Activated T-cell treated with anti-CD3 and anti-CD28 coated beads, Interleukin-2, amount 50 U/mL, for 4 hours (primary cell): ENCODE data around the gene GRM8. TPM values are rescaled to one million over a fixed set of nuclear protein-coding genes. Genes with fewer than 3 reads are reported as not detected.

Experiments used
- ATAC-seq, 2 donors: fragments of 200-7000 bp; cut with Tn5 transposase; one replicate each; pipeline ENCODE4 v1.10.0; 2021
- DNase-seq: peaks from one replicate; pipeline ENCODE4 v3.0.0-alpha.2; 2020
- H3K27me3 Mint-ChIP-seq: one replicate; pipeline ENCODE4 v1.8.0; 2021; ENCODE audit warnings: low read depth, mixed read lengths
- H3K36me3 Mint-ChIP-seq: one replicate; pipeline ENCODE4 v1.8.0; 2022; ENCODE audit warnings: mixed read lengths; ENCODE audit not compliant: insufficient read depth
- H3K4me1 Mint-ChIP-seq: one replicate; pipeline ENCODE4 v1.8.0; 2021; ENCODE audit warnings: low read depth, mixed read lengths
- H3K4me3 Mint-ChIP-seq: one replicate; pipeline ENCODE4 v1.8.0; 2021; ENCODE audit warnings: mild to moderate bottlenecking, moderate library complexity, mixed read lengths
- H3K9me3 Mint-ChIP-seq: one replicate; pipeline ENCODE4 v1.8.0; 2021; ENCODE audit warnings: mixed read lengths
- total RNA-seq, 3 donors: library from RNA; stranded (reverse); gene quantifications; one replicate each; pipeline ENCODE4 v1.2.1, GENCODE V29; 2021

GRM8 gene
- total RNA-seq, 3 donors from 2014 or later, result not detected

DNA sequence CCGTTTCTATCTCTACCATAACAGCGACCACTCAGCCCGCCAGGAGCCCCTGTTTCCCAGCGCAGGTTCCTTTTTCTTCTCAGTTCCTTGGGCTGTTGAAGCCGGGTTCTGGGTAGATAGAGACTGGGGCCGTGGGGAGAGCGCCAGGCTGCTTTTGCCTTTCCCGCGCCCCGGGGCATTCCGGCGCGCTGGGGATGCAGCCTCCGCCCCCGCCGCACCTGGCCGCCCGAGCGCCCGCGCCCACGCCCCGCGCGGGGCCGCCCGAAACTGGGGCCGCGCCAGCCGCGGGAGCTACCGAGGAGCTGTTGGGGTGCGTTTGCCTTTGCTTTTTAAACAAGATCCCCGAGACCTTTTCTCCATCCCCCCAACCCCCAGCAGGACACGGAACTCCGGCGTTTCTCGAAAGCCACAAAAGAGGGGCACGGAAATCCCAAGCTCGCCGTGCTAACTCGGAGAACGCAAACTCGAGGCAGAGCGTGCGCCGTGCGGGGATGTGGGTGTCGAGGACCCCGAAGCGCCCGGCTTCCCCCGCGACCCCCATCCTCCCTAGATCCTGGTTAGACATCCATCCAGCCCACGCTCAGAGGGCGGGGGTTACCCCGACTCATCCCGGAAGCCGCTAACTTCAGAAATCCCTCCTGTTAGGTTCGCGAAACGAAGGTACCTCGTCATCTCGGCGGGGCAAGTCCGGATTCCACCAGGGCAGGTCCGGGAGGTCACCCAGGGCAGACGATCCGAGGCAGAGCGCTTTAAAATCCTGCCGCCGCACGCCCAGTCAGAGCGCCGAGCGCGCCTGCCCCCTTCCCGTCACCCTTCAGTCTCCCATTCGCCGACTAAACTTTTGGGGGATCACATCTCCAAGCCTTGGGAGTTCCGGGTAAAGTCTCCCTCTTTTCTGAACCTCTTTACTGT, 1.0 kb downstream of the GRM8 start:
- H3K4me3 Mint-ChIP-seq, result peak overlapping the region; percentile 79
- no peaks in the 10 kb centered on the region for H3K9me3 Mint-ChIP-seq
- no peaks in the 10 kb centered on the region for H3K36me3 Mint-ChIP-seq
- DNase-seq (peak; percentile 13), ATAC-seq (peak; percentile 2 to 19)
- peaks cover 71% of the 10 kb centered on the region for H3K27me3 Mint-ChIP-seq
- peaks cover 20% of the 10 kb centered on the region for H3K4me1 Mint-ChIP-seq

DNA sequence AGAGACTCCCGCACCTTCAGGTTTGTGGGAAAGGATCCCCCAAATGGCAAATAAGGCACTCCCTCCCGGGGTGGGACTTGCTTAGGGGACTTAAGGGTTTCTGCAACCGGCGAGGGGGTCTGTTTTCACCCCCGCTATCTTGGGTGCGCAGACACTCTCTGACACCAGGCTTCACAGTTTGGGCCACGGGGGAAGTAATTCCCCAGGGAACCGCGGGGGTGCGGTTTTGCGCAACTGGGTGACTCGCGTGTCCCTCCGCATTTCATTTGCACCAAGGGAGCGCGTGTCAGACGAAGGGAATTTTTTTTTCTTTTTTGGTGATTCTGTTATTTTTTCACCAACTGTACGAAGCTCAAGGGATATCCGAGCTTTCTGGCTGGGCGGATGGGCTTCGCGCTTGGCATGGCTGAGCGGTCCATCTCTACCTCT, 1.7 kb downstream of the GRM8 start:
- Mint-ChIP-seq H3K9me3 (no peaks in the 10 kb centered on the region), H3K27me3 (peaks cover 65% of the 10 kb centered on the region), H3K36me3 (no peaks in the 10 kb centered on the region), H3K4me3 (no peak overlapping the region), H3K4me1 (peaks cover 20% of the 10 kb centered on the region)
- ATAC-seq (no peak), DNase-seq (no peak)

DNA sequence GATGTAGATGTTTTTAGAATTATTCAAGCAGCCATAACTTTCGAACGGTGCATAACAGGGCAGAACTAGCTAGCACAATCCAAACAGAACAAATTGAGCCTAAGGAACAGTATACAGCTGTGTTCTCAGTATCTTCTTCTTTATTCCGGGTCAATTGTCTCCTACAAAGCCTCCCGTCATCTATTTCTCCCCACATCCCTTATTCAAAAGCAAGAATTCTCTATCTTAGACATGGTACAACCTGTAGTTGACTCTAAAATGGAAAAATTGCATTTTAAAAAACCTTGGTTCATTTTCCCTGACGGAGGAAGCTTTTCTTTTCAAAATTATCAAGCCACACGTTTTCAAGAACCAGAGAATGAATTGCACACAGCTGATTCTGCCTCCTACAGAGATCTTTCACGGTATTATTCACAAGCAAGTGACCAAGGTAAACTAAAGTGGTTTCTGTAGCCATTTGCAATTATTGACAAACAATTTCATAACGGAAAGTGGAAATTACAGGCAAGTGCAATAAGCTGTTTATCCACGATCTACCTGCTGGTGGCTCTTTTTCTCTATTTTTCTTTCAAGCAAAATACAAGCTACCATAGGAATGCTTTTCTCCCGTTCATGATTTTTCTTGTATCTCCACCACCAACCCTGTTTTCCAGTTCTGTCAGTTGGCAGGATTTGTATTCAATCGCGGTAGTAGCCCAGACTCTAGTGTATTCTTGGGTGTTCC, 2.3 kb downstream of the GRM8 start:
- peaks cover 21% of the 10 kb centered on the region for H3K4me1 Mint-ChIP-seq
- no peak for DNase-seq
- no peaks in the 10 kb centered on the region for H3K36me3 Mint-ChIP-seq
- no peaks in the 10 kb centered on the region for H3K9me3 Mint-ChIP-seq
- H3K27me3 Mint-ChIP-seq, result peaks cover 59% of the 10 kb centered on the region
- ATAC-seq, result no peak
- peak overlapping the region; percentile 14 for H3K4me3 Mint-ChIP-seq

- H3K9me3 Mint-ChIP-seq, result no peaks in the 10 kb centered on the region
- peaks cover 44% of the 10 kb centered on the region for H3K27me3 Mint-ChIP-seq
- H3K36me3 Mint-ChIP-seq, result no peaks in the 10 kb centered on the region
- no peak for ATAC-seq
- DNase-seq, result no peak
- peaks cover 2% of the 10 kb centered on the region for H3K4me1 Mint-ChIP-seq
- H3K4me3 Mint-ChIP-seq, result no peak overlapping the region
Observed at GRCh38 chr7:127245607-127246006, 7.1 kb downstream of the GRM8 start.

GRCh38 chr7:127245002-127245401, 7.7 kb downstream of the GRM8 start:
- H3K4me1 Mint-ChIP-seq, result peaks cover 1% of the 10 kb centered on the region
- H3K27me3 Mint-ChIP-seq, result peaks cover 44% of the 10 kb centered on the region
- no peaks in the 10 kb centered on the region for H3K36me3 Mint-ChIP-seq
- no peaks in the 10 kb centered on the region for H3K9me3 Mint-ChIP-seq
- H3K4me3 Mint-ChIP-seq, result no peak overlapping the region
- no peak for DNase-seq
- ATAC-seq, result no peak

- H3K4me3 Mint-ChIP-seq, result no peak overlapping the region
- H3K4me1 Mint-ChIP-seq, result no peaks in the 10 kb centered on the region
- ATAC-seq (no peak), DNase-seq (no peak)
- H3K27me3 Mint-ChIP-seq, result peaks cover 39% of the 10 kb centered on the region
- no peaks in the 10 kb centered on the region for H3K36me3 Mint-ChIP-seq
- H3K9me3 Mint-ChIP-seq, result no peaks in the 10 kb centered on the region
Observed at GRCh38 chr7:127239814-127240213, 12.9 kb downstream of the GRM8 start.

DNA sequence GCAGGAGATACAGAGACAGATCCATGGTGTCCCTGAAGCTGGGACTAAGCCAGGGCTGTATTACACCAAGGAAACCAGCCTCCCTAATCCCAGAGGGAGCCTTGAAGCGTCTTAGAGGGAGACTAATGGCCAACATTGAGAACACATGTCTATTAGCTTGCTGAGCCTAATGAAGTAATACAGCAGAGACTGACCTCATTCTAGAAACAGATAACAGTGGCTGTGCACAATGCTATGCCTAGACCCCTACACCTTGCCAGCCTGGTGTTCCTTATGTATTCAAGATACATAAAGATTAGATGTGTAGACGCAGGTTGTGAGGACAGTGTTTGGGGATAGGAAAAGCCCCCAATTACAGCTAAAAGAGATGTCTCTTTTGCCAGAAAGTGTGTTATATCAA, 19.1 kb downstream of the GRM8 start:
- Mint-ChIP-seq H3K27me3 (peaks cover 21% of the 10 kb centered on the region), H3K36me3 (no peaks in the 10 kb centered on the region), H3K4me3 (no peak overlapping the region), H3K9me3 (no peaks in the 10 kb centered on the region), H3K4me1 (no peaks in the 10 kb centered on the region)
- no peak for ATAC-seq
- DNase-seq, result no peak

DNA sequence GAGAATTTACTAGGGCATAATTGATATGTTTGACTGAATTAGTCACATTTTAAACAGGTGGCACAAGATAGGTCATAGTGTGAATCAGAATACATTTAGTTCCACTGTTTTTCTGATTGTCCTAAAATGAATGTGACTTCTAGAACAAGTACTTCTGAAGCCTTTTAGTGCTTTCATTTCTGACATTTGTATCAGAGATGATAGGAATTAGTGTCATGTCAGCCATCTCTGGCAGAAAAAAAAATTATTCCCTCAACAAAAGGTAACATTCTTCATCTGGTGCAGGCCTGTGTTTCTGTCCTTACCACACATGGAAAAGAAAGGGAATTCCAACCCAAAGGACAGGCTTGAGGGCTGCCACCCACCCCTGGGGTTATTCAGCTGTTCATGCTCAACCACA, 21.3 kb downstream of the GRM8 start:
- Mint-ChIP-seq H3K4me3 (no peak overlapping the region), H3K27me3 (peaks cover 27% of the 10 kb centered on the region), H3K9me3 (no peaks in the 10 kb centered on the region), H3K4me1 (no peaks in the 10 kb centered on the region), H3K36me3 (no peaks in the 10 kb centered on the region)
- ATAC-seq (no peak), DNase-seq (no peak)

GRCh38 chr7:127230192-127230925, 22.4 kb downstream of the GRM8 start:
- Mint-ChIP-seq H3K4me3 (no peak overlapping the region), H3K9me3 (no peaks in the 10 kb centered on the region), H3K4me1 (no peaks in the 10 kb centered on the region), H3K27me3 (peaks cover 30% of the 10 kb centered on the region), H3K36me3 (no peaks in the 10 kb centered on the region)
- no peak for ATAC-seq
- DNase-seq, result no peak

DNA sequence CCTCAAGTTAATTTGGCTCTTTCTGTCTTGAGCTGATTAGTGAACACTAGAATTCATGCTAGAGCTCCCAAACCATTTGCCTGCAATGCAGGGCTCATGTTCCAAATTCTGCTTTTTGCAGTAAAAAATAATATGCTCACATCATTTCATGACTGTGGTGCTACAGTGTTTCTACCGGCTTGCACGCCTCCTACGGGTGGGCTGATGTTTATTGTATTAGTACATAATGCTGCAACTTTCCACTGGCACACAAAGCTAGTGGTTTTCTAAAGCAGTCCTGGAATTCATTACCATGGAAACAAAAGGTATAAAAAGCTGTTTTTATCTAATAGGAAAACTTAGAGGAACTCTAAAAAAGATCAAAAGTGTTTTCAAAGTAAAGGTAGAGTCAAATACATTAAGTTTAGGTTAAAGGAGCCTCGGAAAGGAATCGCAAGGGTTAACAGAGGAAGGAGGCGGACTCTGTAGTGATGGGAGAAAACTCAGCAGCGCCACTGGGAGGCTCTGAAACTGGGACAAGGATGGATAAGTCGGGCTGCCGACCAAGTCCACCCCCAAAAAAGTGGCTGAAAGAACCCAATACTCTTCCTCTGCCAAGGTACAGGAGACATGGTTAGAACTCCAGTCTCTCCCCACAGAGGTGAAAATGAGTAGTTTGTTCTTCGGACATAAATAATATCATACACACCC, 25.9 kb downstream of the GRM8 start:
- no peak for ATAC-seq
- Mint-ChIP-seq H3K36me3 (no peaks in the 10 kb centered on the region), H3K9me3 (no peaks in the 10 kb centered on the region), H3K27me3 (peaks cover 48% of the 10 kb centered on the region), H3K4me3 (no peak overlapping the region), H3K4me1 (no peaks in the 10 kb centered on the region)
- no peak for DNase-seq

GRCh38 chr7:127221731-127222130, 31.0 kb downstream of the GRM8 start:
- no peaks in the 10 kb centered on the region for H3K36me3 Mint-ChIP-seq
- DNase-seq (no peak), ATAC-seq (no peak)
- no peak overlapping the region for H3K4me3 Mint-ChIP-seq
- H3K4me1 Mint-ChIP-seq, result no peaks in the 10 kb centered on the region
- peaks cover 43% of the 10 kb centered on the region for H3K27me3 Mint-ChIP-seq
- H3K9me3 Mint-ChIP-seq, result no peaks in the 10 kb centered on the region

GRCh38 chr7:127214956-127215718, 37.6 kb downstream of the GRM8 start:
- DNase-seq, result no peak
- H3K27me3 Mint-ChIP-seq, result peaks cover 15% of the 10 kb centered on the region
- H3K4me1 Mint-ChIP-seq, result no peaks in the 10 kb centered on the region
- H3K9me3 Mint-ChIP-seq, result no peaks in the 10 kb centered on the region
- ATAC-seq, result no peak
- H3K4me3 Mint-ChIP-seq, result no peak overlapping the region
- no peaks in the 10 kb centered on the region for H3K36me3 Mint-ChIP-seq

DNA sequence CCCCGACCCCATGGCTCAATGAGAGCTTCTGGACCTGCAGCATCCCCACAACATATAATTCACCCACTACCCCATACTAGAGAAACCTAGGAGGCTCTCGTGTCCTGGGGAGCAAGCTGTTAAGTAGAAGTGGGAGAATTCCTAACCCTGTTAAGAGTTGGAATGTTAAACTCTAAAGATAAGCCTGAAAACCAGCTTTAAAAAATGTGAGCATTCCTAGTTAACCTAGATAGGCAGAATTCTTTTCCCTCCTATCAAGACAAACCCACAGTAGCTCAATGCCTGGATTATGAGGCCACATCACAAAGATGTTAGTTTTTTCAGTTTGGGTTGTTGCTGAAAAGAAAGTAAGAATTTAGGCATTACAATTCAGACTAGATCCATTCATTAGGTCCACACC, 42.9 kb downstream of the GRM8 start:
- no peak for ATAC-seq
- Mint-ChIP-seq H3K9me3 (no peaks in the 10 kb centered on the region), H3K36me3 (no peaks in the 10 kb centered on the region), H3K27me3 (peaks cover 20% of the 10 kb centered on the region), H3K4me3 (no peak overlapping the region), H3K4me1 (no peaks in the 10 kb centered on the region)
- DNase-seq, result no peak
